ENCODE measurements around the gene TLR5.

DNA sequence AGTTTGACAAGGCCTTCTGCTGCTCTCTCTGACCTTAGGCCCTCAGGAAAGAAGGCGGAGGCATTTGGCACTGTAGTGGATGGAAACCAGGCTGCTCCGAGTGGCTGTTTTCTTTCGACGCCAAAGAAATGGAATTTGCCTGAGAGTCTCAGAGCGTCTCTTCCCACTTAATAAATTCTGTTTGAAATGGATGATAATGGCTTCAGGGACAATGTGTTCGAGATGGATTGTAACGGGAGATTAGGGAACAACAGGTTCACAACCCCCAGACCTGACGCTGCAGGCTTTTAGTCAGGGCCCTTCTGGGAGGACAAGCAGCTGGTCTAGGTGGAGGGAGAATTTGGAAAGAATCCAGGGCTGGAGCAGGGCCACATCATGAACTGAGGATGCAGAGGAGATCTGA lies 58.6 kb downstream of the TLR5 start:
- TF ChIP-seq, protein P1, sequence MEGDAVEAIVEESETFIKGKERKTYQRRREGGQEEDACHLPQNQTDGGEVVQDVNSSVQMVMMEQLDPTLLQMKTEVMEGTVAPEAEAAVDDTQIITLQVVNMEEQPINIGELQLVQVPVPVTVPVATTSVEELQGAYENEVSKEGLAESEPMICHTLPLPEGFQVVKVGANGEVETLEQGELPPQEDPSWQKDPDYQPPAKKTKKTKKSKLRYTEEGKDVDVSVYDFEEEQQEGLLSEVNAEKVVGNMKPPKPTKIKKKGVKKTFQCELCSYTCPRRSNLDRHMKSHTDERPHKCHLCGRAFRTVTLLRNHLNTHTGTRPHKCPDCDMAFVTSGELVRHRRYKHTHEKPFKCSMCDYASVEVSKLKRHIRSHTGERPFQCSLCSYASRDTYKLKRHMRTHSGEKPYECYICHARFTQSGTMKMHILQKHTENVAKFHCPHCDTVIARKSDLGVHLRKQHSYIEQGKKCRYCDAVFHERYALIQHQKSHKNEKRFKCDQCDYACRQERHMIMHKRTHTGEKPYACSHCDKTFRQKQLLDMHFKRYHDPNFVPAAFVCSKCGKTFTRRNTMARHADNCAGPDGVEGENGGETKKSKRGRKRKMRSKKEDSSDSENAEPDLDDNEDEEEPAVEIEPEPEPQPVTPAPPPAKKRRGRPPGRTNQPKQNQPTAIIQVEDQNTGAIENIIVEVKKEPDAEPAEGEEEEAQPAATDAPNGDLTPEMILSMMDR (IDR thresholded peaks at IDR 0.05): no peak
- TF ChIP-seq POLR2AphosphoS5 (IDR thresholded peaks at IDR 0.05; ENCODE audit: low read depth, low read length) (no peak), SIN3A (IDR thresholded peaks at IDR 0.05; ENCODE audit: borderline replicate concordance, insufficient read depth, low read depth, low read length) (no peak), TCF7L2 (IDR thresholded peaks at IDR 0.05; ENCODE audit: low read depth, low read length) (no peak)
- TF ChIP-seq, protein P2, sequence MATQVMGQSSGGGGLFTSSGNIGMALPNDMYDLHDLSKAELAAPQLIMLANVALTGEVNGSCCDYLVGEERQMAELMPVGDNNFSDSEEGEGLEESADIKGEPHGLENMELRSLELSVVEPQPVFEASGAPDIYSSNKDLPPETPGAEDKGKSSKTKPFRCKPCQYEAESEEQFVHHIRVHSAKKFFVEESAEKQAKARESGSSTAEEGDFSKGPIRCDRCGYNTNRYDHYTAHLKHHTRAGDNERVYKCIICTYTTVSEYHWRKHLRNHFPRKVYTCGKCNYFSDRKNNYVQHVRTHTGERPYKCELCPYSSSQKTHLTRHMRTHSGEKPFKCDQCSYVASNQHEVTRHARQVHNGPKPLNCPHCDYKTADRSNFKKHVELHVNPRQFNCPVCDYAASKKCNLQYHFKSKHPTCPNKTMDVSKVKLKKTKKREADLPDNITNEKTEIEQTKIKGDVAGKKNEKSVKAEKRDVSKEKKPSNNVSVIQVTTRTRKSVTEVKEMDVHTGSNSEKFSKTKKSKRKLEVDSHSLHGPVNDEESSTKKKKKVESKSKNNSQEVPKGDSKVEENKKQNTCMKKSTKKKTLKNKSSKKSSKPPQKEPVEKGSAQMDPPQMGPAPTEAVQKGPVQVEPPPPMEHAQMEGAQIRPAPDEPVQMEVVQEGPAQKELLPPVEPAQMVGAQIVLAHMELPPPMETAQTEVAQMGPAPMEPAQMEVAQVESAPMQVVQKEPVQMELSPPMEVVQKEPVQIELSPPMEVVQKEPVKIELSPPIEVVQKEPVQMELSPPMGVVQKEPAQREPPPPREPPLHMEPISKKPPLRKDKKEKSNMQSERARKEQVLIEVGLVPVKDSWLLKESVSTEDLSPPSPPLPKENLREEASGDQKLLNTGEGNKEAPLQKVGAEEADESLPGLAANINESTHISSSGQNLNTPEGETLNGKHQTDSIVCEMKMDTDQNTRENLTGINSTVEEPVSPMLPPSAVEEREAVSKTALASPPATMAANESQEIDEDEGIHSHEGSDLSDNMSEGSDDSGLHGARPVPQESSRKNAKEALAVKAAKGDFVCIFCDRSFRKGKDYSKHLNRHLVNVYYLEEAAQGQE (IDR thresholded peaks at IDR 0.05; ENCODE audit: insufficient read depth in 1 of 2, low read depth in 2 of 2, low read length in 1 of 2): no peak

Measured in Panc1 (cell line).